Pancreas (tissue), 10 donors: ENCODE measurements around the gene ITSN2. TPM values are rescaled to one million over a fixed set of nuclear protein-coding genes. Genes with fewer than 3 reads are reported as not detected.

Experiments
- ATAC-seq, 4 donors: fragments of 200-7000 bp; cut with Tn5 transposase; one replicate each; pipeline versions ENCODE4 v1.8.0 to v1.9.1; 2020; ENCODE audit warnings: mild to moderate bottlenecking in 4 of 4, moderate library complexity in 4 of 4
- DNase-seq, 6 donors: peaks; one replicate each; pipeline ENCODE4 v3.0.0-alpha.2; 2020
- FAIRE-seq: peaks from 2 replicates; lab custom pipeline; 2012; peaks lifted over from hg19 to GRCh38; lab: Jason Lieb, UNC
- H3K27ac ChIP-seq, 4 donors: fragments of 200-600 bp; sonication (generic); 1 replicate in 3 of 4; 2 replicates in 1 of 4; pipeline versions ENCODE4 v1.5.0 to v1.8.0; 2020
- H3K27me3 ChIP-seq, 4 donors: fragments of 200-600 bp; one replicate each; pipeline ENCODE4 v1.8.0; 2021
- H3K36me3 ChIP-seq, 3 donors: fragments of 200-600 bp; sonication (generic) in 1 of 3; one replicate each; pipeline versions ENCODE4 v1.5.0 to v1.8.0; 2020 to 2021
- H3K4me1 ChIP-seq, 3 donors: fragments of 200-600 bp; one replicate each; pipeline ENCODE4 v1.8.0; 2021
- H3K4me3 ChIP-seq, 4 donors: fragments of 200-600 bp; sonication (generic) in 2 of 4; one replicate each; pipeline versions ENCODE4 v1.5.0 to v1.8.0; 2020 to 2021
- H3K9me3 ChIP-seq, 4 donors: fragments of 200-600 bp; one replicate each; pipeline ENCODE4 v1.8.0; 2021
- WGBS, 2 donors: extraction: QIAGEN DNeasy Blood & Tissue Kit; methylation state at CpG; one replicate each; pipeline ENCODE4 v1.1.7; 2013; 5-methylcytosine and 5-hydroxymethylcytosine counted together
- intact Hi-C, 3 donors: fragments of 100-400 bp; cut with DNase I; formaldehyde crosslinking; loops; one replicate each; pipeline versions ENCODE4 v1.11.1 to v1.14.2; 2022
- polyA plus RNA-seq, 2 donors: library from polyadenylated mRNA; stranded (reverse); fragments of 200-250 nt; gene quantifications; one replicate each; pipeline ENCODE4 v1.2.3, GENCODE V29; 2013
- total RNA-seq, 6 donors: library from RNA; stranded (reverse); fragmentation: NEBNext Ultra II Directional in 4 of 6; extraction: Animal tissue kit (Norgen Biotek cat#: 25700) in 4 of 6; gene quantifications; one replicate each; pipeline versions ENCODE4 v1.2.1 to v1.2.4, GENCODE V29; 2021 to 2023
- TF ChIP-seq, protein P1 (sequence below), 4 donors: fragments of 200-600 bp; sonication (generic) in 3 of 4; IDR thresholded peaks; one replicate each; pipeline versions ENCODE4 v1.5.0 to v1.8.0; 2021; ENCODE audit warnings: antibody characterized with exemption in 4 of 4
- donor health status: healthy with polysubstance abuse.
- donor health status: DM: no; HTN: no; CAD: no; lungs with moderate emphysema.
- donor health status: DM: no; HTN: no; CAD: no.
- donor health status: control.
- donor health status: control.
- donor health status: Bipolar disorder and iron deficiency.
- donor health status: DM: yes; HTN: yes; CAD: no.
- donor health status: DM: no; HTN: no; CAD: no.
- donor health status: DM: no; HTN: no; CAD: no.
- donor health status: DM: yes; HTN: yes; CAD: no.

The ITSN2 gene
- total and polyA plus RNA-seq, 8 donors = 23.8 to 42.0 (median 31.4) TPM

DNA sequence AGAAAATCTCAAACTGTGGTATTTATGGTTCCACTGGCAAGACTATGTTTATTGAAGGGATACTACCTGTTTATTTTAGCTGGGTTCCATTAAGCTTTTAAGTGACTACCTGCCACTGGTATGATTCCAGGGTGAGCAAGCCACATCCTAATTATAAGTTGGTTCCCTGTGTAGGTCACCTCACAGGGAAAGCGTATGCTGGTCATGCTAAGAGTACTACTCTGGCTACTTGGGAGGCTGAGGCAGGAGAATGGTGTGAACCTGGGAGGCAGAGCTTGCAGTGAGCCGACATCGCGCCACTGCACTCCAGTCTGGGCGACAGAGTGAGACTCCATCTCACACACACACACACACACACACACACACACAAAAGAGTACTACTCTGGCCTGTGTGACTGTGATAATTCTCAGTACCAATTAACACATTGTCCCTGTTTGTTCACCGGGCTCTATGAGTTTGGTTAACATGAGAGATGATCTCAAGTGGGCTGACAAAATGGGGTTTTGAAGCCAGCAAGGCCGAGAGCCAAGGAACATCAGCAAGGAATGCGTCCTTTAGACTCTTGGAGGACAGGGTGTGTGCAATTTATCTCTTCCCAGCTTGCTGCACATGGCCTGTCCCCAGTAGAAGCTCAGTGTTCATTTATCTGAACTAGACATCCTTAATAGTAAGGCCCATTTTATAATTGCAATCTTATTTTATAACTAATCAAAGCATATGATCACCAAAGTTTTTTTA is 15.2 kb upstream of the ITSN2 start:
- Histone ChIP-seq H3K4me3 (no peak overlapping the region), H3K9me3 (no peaks in the 10 kb centered on the region), H3K36me3 (no peaks in the 10 kb centered on the region), H3K27me3 (no peaks in the 10 kb centered on the region), H3K27ac (no peak overlapping the region), H3K4me1 (no peaks in the 10 kb centered on the region)
- 80 to 81% methylated on average over 7 of the region's 8 CpGs for WGBS, 2 donors
- intact Hi-C loops = no loop called here
- FAIRE-seq = no peak
- DNase-seq = no peak
- TF ChIP-seq, protein P1, sequence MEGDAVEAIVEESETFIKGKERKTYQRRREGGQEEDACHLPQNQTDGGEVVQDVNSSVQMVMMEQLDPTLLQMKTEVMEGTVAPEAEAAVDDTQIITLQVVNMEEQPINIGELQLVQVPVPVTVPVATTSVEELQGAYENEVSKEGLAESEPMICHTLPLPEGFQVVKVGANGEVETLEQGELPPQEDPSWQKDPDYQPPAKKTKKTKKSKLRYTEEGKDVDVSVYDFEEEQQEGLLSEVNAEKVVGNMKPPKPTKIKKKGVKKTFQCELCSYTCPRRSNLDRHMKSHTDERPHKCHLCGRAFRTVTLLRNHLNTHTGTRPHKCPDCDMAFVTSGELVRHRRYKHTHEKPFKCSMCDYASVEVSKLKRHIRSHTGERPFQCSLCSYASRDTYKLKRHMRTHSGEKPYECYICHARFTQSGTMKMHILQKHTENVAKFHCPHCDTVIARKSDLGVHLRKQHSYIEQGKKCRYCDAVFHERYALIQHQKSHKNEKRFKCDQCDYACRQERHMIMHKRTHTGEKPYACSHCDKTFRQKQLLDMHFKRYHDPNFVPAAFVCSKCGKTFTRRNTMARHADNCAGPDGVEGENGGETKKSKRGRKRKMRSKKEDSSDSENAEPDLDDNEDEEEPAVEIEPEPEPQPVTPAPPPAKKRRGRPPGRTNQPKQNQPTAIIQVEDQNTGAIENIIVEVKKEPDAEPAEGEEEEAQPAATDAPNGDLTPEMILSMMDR (IDR thresholded peaks at IDR 0.05) = no peak
- no peak for ATAC-seq

DNA sequence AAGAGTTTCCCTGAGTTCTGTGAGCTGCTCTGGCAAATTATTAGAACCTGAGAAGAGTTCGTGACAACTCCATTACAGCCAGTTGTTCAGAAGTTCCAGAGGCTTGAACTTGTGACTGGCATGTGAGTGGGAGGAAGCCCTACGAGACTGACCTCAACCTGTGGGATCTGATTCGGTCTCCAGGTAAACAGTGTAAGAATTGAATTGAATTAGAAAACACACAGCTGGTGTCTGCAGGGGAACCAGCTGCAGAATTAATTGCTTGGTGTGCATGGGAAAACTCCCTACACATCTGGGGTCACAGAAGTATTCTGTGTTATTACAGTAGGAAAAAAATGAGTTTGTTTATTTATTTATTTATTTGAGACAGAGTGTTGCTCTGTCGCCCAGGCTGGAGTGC is 14.0 kb upstream of the ITSN2 start:
- WGBS, 2 donors = 49 to 53% methylated on average over 3 of the region's 4 CpGs
- ATAC-seq = no peak
- intact Hi-C loops = no loop called here
- Histone ChIP-seq H3K9me3 (no peaks in the 10 kb centered on the region), H3K36me3 (no peaks in the 10 kb centered on the region), H3K27me3 (no peaks in the 10 kb centered on the region), H3K27ac (no peak overlapping the region), H3K4me1 (no peaks in the 10 kb centered on the region), H3K4me3 (no peak overlapping the region)
- TF ChIP-seq, protein P1 (IDR thresholded peaks at IDR 0.05) = no peak
- FAIRE-seq = no peak
- no peak for DNase-seq

DNA sequence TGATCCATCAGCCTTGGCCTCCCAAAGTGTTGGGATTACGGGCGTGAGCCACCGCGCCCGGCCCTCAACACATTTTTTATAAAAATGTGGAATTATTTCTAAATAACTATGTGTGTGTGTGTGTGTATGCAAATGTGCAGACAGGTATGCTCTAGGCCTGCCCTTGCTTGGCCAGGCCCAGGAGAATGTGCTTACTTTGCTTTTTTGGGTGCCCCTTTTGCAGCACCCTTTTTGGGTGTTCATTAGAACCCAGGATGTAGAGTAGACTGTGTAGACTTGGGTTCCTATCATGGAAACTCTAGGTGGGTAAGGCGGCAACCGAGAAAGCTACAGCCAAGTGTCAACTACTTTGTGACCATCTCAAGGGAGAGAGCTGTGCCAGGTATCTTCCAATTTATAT is 11.7 kb upstream of the ITSN2 start:
- Histone ChIP-seq H3K27me3 (no peaks in the 10 kb centered on the region), H3K9me3 (no peaks in the 10 kb centered on the region), H3K27ac (no peak overlapping the region), H3K4me1 (no peaks in the 10 kb centered on the region), H3K4me3 (no peak overlapping the region), H3K36me3 (no peaks in the 10 kb centered on the region)
- TF ChIP-seq, protein P1 (IDR thresholded peaks at IDR 0.05) = no peak
- WGBS, 2 donors = 83 to 84% methylated on average over 7 of the region's 7 CpGs
- DNase-seq = no peak
- intact Hi-C loops = no loop called here
- no peak for FAIRE-seq
- ATAC-seq = no peak

DNA sequence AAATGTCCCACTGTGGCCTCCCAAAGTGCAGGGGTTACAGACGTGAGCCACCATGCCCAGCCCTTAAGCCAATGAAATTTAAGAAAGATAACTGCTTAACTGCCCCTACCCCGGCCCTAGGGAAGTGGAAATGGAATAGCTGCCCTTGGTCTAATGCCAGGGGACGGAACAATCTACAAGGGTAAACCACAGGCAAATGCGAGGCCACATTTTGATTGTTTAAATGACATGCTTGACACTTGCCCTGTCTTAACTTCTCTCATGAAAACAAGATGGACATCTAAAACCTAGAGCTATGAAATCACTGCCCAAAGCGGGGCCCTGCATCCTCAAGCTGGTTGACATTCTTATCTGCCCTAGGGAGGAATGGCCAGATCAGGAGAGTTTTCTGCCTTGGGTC is 5.5 kb upstream of the ITSN2 start:
- WGBS, 2 donors = 11 to 13% methylated on average over 5 of the region's 5 CpGs
- FAIRE-seq (no peak), DNase-seq (no peak), ATAC-seq (no peak)
- TF ChIP-seq, protein P1 (IDR thresholded peaks at IDR 0.05) = no peak
- Histone ChIP-seq H3K4me1 (peaks cover 0 to 19% (median 6%) of the 10 kb centered on the region in 3 donors), H3K27ac (peak overlapping the region in 2 of 4 donors; percentile 66 to 79), H3K9me3 (no peaks in the 10 kb centered on the region), H3K36me3 (no peaks in the 10 kb centered on the region), H3K4me3 (no peak overlapping the region), H3K27me3 (no peaks in the 10 kb centered on the region)
- intact Hi-C loops = no loop called here

DNA sequence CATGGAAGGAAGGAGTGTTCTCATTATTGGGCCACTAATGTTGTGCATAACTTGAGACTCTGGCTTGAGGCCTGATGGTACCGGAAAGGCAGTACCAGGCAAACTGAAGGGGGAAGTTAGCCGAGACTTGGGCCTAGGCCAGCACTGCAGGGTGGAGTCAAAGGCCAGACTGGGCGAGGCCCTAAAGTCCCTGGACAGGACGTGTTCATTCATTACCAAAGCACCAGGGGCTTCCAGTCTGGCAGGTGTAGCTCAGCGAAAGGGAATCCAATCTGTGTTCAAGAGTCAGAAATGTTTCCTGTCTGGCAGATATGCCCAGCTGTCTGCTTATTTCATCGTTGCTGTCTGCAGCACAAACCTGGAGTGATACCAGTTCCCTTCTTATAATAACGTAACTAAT is 4.7 kb upstream of the ITSN2 start:
- TF ChIP-seq, protein P1 (IDR thresholded peaks at IDR 0.05) = no peak
- 4 to 14% methylated on average over 7 of the region's 7 CpGs for WGBS, 2 donors
- H3K4me3 ChIP-seq = no peak overlapping the region
- H3K36me3 ChIP-seq = no peaks in the 10 kb centered on the region
- no peak for FAIRE-seq
- H3K27ac ChIP-seq = peak overlapping the region in 3 of 4 donors; percentile 11 to 79 (median 66)
- intact Hi-C loops = no loop called here
- peak; percentile 72 to 86 (median 82) for DNase-seq
- no peaks in the 10 kb centered on the region for H3K9me3 ChIP-seq
- H3K4me1 ChIP-seq = peaks cover 0 to 19% (median 6%) of the 10 kb centered on the region in 3 donors
- ATAC-seq = peak; percentile 42 to 79 (median 66)
- no peaks in the 10 kb centered on the region for H3K27me3 ChIP-seq
